Measurements from ENCODE around the gene UQCR10.

The UQCR10 gene

GRCh38 chr22:29767171-29768051 lies at the start of gene UQCR10:
Gene UQCR10, plus strand, starts transcription at chr22:29767369. Its CDS starts 30 bp downstream, at chr22:29767399.
- peak; percentile 79 for ATAC-seq (ENCODE audit: insufficient read depth, low read depth)
- Histone ChIP-seq H3K27ac (ENCODE audit: low read length) (peak within 1 kb of the TSS; percentile 93), H3K9me3 (ENCODE audit: insufficient read depth, low read length, severe bottlenecking) (no peaks in the 10 kb centered on the region), H3K79me2 (ENCODE audit: insufficient read depth, low read length) (peaks cover 49% of the 10 kb centered on the region), H3K27me3 (ENCODE audit: insufficient read depth, low read length, poor library complexity) (no peaks in the 10 kb centered on the region), H4K20me1 (ENCODE audit: insufficient read depth, low read length) (peaks cover 6% of the 10 kb centered on the region; the same call in 1 of the 2 replicates), H3K4me2 (ENCODE audit: insufficient read depth, low read length) (peak within 1 kb of the TSS; percentile 84), H3K36me3 (ENCODE audit: insufficient read depth, low read length) (peaks cover 20% of the 10 kb centered on the region), H3K4me3 (ENCODE audit: low read depth in 1 of 2, low read length in 2 of 2) (peak within 1 kb of the TSS; percentile 88 to 91), H3K4me1 (ENCODE audit: insufficient read depth, low read length) (peaks cover 39% of the 10 kb centered on the region), H3K9ac (ENCODE audit: low read depth, low read length) (peak within 1 kb of the TSS; percentile 79), H2AFZ (ENCODE audit: low read depth, low read length) (peak within 1 kb of the TSS; percentile 99)
- peak; percentile 92 for DNase-seq
- TF ChIP-seq EZH2 (IDR thresholded peaks at IDR 0.05; ENCODE audit: borderline replicate concordance, low read depth, low read length, severe bottlenecking) (no peak), CTCF (IDR thresholded peaks at IDR 0.05; ENCODE audit: borderline replicate concordance, extremely low read depth, low read length, poor library complexity, severe bottlenecking) (no peak)

GRCh38 chr22:29717789-29718188 lies 49.4 kb upstream of the UQCR10 start:
- Histone ChIP-seq H3K4me2 (ENCODE audit: insufficient read depth, low read length) (no peak overlapping the region), H3K27me3 (ENCODE audit: insufficient read depth, low read length, poor library complexity) (no peaks in the 10 kb centered on the region)
- no peak for DNase-seq

GRCh38 chr22:29718949-29719898 lies 47.9 kb upstream of the UQCR10 start:
- no peak for DNase-seq
- no peak overlapping the region for H3K27ac ChIP-seq (ENCODE audit: low read length)
- no peak overlapping the region for H3K4me3 ChIP-seq (ENCODE audit: low read depth in 1 of 2, low read length in 2 of 2)
- H3K27me3 ChIP-seq (ENCODE audit: insufficient read depth, low read length, poor library complexity) = no peaks in the 10 kb centered on the region
- H4K20me1 ChIP-seq (ENCODE audit: insufficient read depth, low read length) = peaks cover 15% of the 10 kb centered on the region
- no peaks in the 10 kb centered on the region for H3K9me3 ChIP-seq (ENCODE audit: insufficient read depth, low read length, severe bottlenecking)
- H3K79me2 ChIP-seq (ENCODE audit: insufficient read depth, low read length) = no peaks in the 10 kb centered on the region
- H3K9ac ChIP-seq (ENCODE audit: low read depth, low read length) = no peak overlapping the region
- H2AFZ ChIP-seq (ENCODE audit: low read depth, low read length) = no peak overlapping the region
- H3K4me1 ChIP-seq (ENCODE audit: insufficient read depth, low read length) = no peaks in the 10 kb centered on the region
- no peaks in the 10 kb centered on the region for H3K36me3 ChIP-seq (ENCODE audit: insufficient read depth, low read length)
- no peak for ATAC-seq (ENCODE audit: insufficient read depth, low read depth)
- TF ChIP-seq EZH2 (IDR thresholded peaks at IDR 0.05; ENCODE audit: borderline replicate concordance, low read depth, low read length, severe bottlenecking) (no peak), CTCF (IDR thresholded peaks at IDR 0.05; ENCODE audit: borderline replicate concordance, extremely low read depth, low read length, poor library complexity, severe bottlenecking) (no peak)
- no peak overlapping the region for H3K4me2 ChIP-seq (ENCODE audit: insufficient read depth, low read length)

More at GRCh38 chr22:29717789-29718188, 49.4 kb upstream of the UQCR10 start:
- no peak overlapping the region for H2AFZ ChIP-seq (ENCODE audit: low read depth, low read length)
- no peak overlapping the region for H3K27ac ChIP-seq (ENCODE audit: low read length)
- no peak for TF ChIP-seq EZH2 (IDR thresholded peaks at IDR 0.05; ENCODE audit: borderline replicate concordance, low read depth, low read length, severe bottlenecking)
- TF ChIP-seq CTCF (IDR thresholded peaks at IDR 0.05; ENCODE audit: borderline replicate concordance, extremely low read depth, low read length, poor library complexity, severe bottlenecking) = no peak
- no peaks in the 10 kb centered on the region for H3K36me3 ChIP-seq (ENCODE audit: insufficient read depth, low read length)
- H3K79me2 ChIP-seq (ENCODE audit: insufficient read depth, low read length) = no peaks in the 10 kb centered on the region
- H3K9me3 ChIP-seq (ENCODE audit: insufficient read depth, low read length, severe bottlenecking) = no peaks in the 10 kb centered on the region
- no peak for ATAC-seq (ENCODE audit: insufficient read depth, low read depth)
- H4K20me1 ChIP-seq (ENCODE audit: insufficient read depth, low read length) = peaks cover 15% of the 10 kb centered on the region
- H3K9ac ChIP-seq (ENCODE audit: low read depth, low read length) = no peak overlapping the region
- H3K4me1 ChIP-seq (ENCODE audit: insufficient read depth, low read length) = no peaks in the 10 kb centered on the region
- H3K4me3 ChIP-seq (ENCODE audit: low read depth in 1 of 2, low read length in 2 of 2) = no peak overlapping the region

Measured in DND-41 (cell line).